Activated naive CD8-positive, alpha-beta T cell treated with anti-CD3 and anti-CD28 coated beads for 36 hours (primary cell): ENCODE results near the gene ITGB8. TPM values are rescaled to one million over a fixed set of nuclear protein-coding genes. Genes with fewer than 3 reads are reported as not detected.

Experiments
- DNase-seq: peaks from one replicate; pipeline ENCODE4 v3.0.0; 2021
- H3K27ac Mint-ChIP-seq: one replicate; pipeline ENCODE4 v1.8.0; 2022; ENCODE audit warnings: mild to moderate bottlenecking, moderate library complexity, mixed read lengths
- H3K27me3 Mint-ChIP-seq: one replicate; pipeline ENCODE4 v1.8.0; 2022; ENCODE audit warnings: mild to moderate bottlenecking, mixed read lengths
- H3K36me3 Mint-ChIP-seq: one replicate; pipeline ENCODE4 v1.8.0; 2021; ENCODE audit warnings: mild to moderate bottlenecking, mixed read lengths
- H3K4me1 Mint-ChIP-seq: one replicate; pipeline ENCODE4 v1.8.0; 2021; ENCODE audit warnings: mixed read lengths
- H3K4me3 Mint-ChIP-seq: one replicate; pipeline ENCODE4 v1.8.0; 2022; ENCODE audit warnings: mild to moderate bottlenecking, moderate library complexity, mixed read lengths
- H3K9me3 Mint-ChIP-seq: one replicate; pipeline ENCODE4 v1.8.0; 2022; ENCODE audit warnings: mixed read lengths
- total RNA-seq, 2 experiments: library from RNA; stranded (reverse); gene quantifications; one replicate each; pipeline ENCODE4 v1.2.3, GENCODE V29; 2021

ITGB8 gene
- total RNA-seq, 2 experiments from 2014 or later = not detected

DNA sequence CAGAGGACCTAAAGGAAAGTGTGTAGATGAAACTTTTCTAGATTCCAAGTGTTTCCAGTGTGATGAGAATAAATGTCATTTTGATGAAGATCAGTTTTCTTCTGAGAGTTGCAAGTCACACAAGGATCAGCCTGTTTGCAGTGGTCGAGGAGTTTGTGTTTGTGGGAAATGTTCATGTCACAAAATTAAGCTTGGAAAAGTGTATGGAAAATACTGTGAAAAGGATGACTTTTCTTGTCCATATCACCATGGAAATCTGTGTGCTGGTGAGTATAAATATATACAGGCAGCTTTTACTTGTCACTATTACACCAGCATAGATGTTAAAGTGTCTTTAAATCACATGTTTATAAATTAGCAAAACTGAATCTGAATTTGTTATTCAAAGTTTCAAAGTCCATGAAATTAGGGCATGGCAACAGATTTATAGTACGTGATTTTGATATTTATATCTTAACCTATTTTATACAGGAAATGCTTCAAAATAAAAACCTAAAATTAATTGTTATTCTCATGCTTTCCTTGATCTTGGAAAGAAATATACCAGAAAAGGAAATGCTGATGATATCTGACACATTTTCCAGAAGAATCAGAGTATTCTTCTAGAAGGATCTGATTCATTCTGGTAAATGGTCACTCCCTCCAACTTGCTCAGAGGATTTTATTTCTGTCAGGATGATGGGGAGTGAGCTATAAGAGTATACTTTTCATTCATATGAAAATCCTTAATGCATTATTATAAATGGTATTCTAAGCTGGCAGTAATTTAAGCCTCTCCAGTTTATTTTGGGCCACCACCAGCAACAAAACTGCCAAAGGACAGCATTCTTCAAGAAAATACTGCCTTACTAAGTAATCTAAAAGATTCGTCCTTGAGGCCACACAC, 71.4 kb downstream of the ITGB8 start:
- Mint-ChIP-seq H3K4me1 (no peaks in the 10 kb centered on the region), H3K27me3 (peaks cover 4% of the 10 kb centered on the region), H3K27ac (no peak overlapping the region), H3K9me3 (no peaks in the 10 kb centered on the region), H3K4me3 (no peak overlapping the region), H3K36me3 (no peaks in the 10 kb centered on the region)
- no peak for DNase-seq

- Mint-ChIP-seq H3K9me3 (no peaks in the 10 kb centered on the region), H3K4me3 (no peak overlapping the region), H3K36me3 (no peaks in the 10 kb centered on the region), H3K27ac (no peak overlapping the region), H3K27me3 (peaks cover 2% of the 10 kb centered on the region), H3K4me1 (no peaks in the 10 kb centered on the region)
- DNase-seq = no peak
Observed at GRCh38 chr7:20402747-20403230, 72.1 kb downstream of the ITGB8 start.

DNA sequence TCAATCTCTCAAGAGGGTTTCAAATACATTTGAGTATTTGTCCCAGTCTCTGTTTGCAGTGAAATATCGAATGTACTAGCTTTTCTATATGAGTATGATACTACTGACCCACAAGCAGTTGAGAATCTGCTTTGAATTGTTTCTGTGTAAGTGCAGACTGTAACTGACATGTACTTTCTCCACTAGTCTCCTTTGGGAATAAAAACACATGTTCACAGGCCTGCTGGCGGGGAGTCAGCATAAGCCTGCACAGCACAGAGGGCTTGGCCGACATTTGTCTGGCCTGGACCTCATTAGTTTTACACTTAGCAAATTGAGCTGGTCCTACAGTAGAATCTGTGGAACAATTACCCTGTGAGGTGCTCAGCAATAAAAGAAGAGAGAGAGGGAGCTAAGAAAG, 72.6 kb downstream of the ITGB8 start:
- no peaks in the 10 kb centered on the region for H3K9me3 Mint-ChIP-seq
- no peak overlapping the region for H3K4me3 Mint-ChIP-seq
- no peaks in the 10 kb centered on the region for H3K36me3 Mint-ChIP-seq
- DNase-seq = no peak
- H3K27me3 Mint-ChIP-seq = no peaks in the 10 kb centered on the region
- H3K4me1 Mint-ChIP-seq = no peaks in the 10 kb centered on the region
- no peak overlapping the region for H3K27ac Mint-ChIP-seq

- Mint-ChIP-seq H3K9me3 (no peaks in the 10 kb centered on the region), H3K4me1 (no peaks in the 10 kb centered on the region), H3K27ac (no peak overlapping the region), H3K36me3 (no peaks in the 10 kb centered on the region), H3K27me3 (no peaks in the 10 kb centered on the region), H3K4me3 (no peak overlapping the region)
- DNase-seq = no peak
Observed at GRCh38 chr7:20404320-20404719, 73.6 kb downstream of the ITGB8 start.

- no peak for DNase-seq
- H3K9me3 Mint-ChIP-seq = no peaks in the 10 kb centered on the region
- H3K4me3 Mint-ChIP-seq = no peak overlapping the region
- H3K4me1 Mint-ChIP-seq = no peaks in the 10 kb centered on the region
- no peaks in the 10 kb centered on the region for H3K27me3 Mint-ChIP-seq
- no peaks in the 10 kb centered on the region for H3K36me3 Mint-ChIP-seq
- H3K27ac Mint-ChIP-seq = no peak overlapping the region
Observed at GRCh38 chr7:20407585-20408466, 77.1 kb downstream of the ITGB8 start.

- Mint-ChIP-seq H3K9me3 (no peaks in the 10 kb centered on the region), H3K36me3 (no peaks in the 10 kb centered on the region), H3K4me1 (no peaks in the 10 kb centered on the region), H3K27ac (no peak overlapping the region), H3K4me3 (no peak overlapping the region), H3K27me3 (no peaks in the 10 kb centered on the region)
- no peak for DNase-seq
Observed at GRCh38 chr7:20408467-20408826, 77.7 kb downstream of the ITGB8 start.

DNA sequence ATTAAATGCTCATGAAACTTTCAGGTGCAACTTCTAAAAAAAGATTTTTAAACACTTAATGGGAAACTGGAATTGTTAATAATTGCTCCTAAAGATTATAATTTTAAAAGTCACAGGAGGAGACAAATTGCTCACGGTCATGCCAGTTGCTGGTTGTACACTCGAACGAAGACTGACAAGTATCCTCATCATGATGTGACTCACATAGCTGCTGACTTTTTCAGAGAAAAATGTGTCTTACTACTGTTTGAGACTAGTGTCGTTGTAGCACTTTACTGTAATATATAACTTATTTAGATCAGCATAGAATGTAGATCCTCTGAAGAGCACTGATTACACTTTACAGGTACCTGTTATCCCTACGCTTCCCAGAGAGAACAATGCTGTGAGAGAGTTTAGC, 79.3 kb downstream of the ITGB8 start:
- H3K36me3 Mint-ChIP-seq = no peaks in the 10 kb centered on the region
- DNase-seq = no peak
- no peak overlapping the region for H3K27ac Mint-ChIP-seq
- no peaks in the 10 kb centered on the region for H3K9me3 Mint-ChIP-seq
- no peaks in the 10 kb centered on the region for H3K4me1 Mint-ChIP-seq
- H3K4me3 Mint-ChIP-seq = no peak overlapping the region
- H3K27me3 Mint-ChIP-seq = no peaks in the 10 kb centered on the region

DNA sequence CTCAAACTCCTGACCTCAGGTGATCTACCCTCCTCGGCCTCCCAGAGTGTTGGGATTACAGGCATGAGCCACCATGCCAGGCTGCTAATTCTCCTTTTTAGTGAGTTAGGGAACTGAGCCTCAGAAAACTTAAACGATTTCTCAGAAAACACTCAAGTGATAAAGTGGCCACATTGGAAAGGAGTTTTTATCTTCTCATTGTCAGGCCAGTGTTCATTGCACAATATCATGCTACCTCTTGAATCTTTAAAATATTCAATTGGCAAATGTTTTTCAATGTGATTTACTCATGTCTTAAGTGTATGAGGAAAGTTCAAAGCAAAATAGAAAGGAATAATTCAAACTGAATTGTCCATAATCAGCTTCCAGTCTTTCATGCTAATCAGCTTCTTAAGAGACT, 80.7 kb downstream of the ITGB8 start:
- Mint-ChIP-seq H3K27me3 (no peaks in the 10 kb centered on the region), H3K36me3 (no peaks in the 10 kb centered on the region), H3K4me1 (no peaks in the 10 kb centered on the region), H3K4me3 (no peak overlapping the region), H3K27ac (no peak overlapping the region), H3K9me3 (no peaks in the 10 kb centered on the region)
- DNase-seq = no peak

- H3K27ac Mint-ChIP-seq = no peak overlapping the region
- H3K36me3 Mint-ChIP-seq = no peaks in the 10 kb centered on the region
- no peaks in the 10 kb centered on the region for H3K9me3 Mint-ChIP-seq
- H3K27me3 Mint-ChIP-seq = no peaks in the 10 kb centered on the region
- H3K4me3 Mint-ChIP-seq = no peak overlapping the region
- no peaks in the 10 kb centered on the region for H3K4me1 Mint-ChIP-seq
- no peak for DNase-seq
Observed at GRCh38 chr7:20412032-20412431, 81.3 kb downstream of the ITGB8 start.

DNA sequence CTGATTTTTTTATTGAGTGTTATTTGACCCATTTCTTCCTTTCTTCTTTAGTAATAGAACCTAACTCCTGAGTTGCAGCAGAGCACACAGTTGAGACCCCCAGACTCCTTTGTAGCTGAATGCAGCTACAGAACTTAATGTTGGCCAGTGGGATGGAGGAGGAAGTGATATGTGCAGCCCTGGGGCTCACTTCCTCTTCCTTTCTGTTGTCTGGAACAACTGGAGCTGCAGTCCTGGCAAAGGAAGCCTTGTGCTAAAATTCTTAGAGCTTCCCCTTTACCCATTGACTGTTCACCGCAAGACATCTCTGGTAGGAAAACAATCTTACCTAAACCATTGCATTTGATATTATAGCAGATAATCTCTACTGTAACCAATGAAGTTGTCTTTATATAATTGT, 86.6 kb downstream of the ITGB8 start:
- no peak overlapping the region for H3K4me3 Mint-ChIP-seq
- no peaks in the 10 kb centered on the region for H3K4me1 Mint-ChIP-seq
- H3K27me3 Mint-ChIP-seq = no peaks in the 10 kb centered on the region
- H3K9me3 Mint-ChIP-seq = no peaks in the 10 kb centered on the region
- H3K27ac Mint-ChIP-seq = no peak overlapping the region
- no peak for DNase-seq
- H3K36me3 Mint-ChIP-seq = no peaks in the 10 kb centered on the region

- Mint-ChIP-seq H3K36me3 (no peaks in the 10 kb centered on the region), H3K27ac (no peak overlapping the region), H3K9me3 (no peaks in the 10 kb centered on the region), H3K4me3 (no peak overlapping the region), H3K4me1 (no peaks in the 10 kb centered on the region), H3K27me3 (no peaks in the 10 kb centered on the region)
- DNase-seq = no peak
Observed at GRCh38 chr7:20417675-20418382, 87.1 kb downstream of the ITGB8 start.

GRCh38 chr7:20424500-20424899, 93.8 kb downstream of the ITGB8 start:
- no peak for DNase-seq
- Mint-ChIP-seq H3K9me3 (peaks cover 3% of the 10 kb centered on the region), H3K27ac (no peak overlapping the region), H3K4me3 (no peak overlapping the region), H3K27me3 (no peaks in the 10 kb centered on the region), H3K36me3 (no peaks in the 10 kb centered on the region), H3K4me1 (no peaks in the 10 kb centered on the region)

DNA sequence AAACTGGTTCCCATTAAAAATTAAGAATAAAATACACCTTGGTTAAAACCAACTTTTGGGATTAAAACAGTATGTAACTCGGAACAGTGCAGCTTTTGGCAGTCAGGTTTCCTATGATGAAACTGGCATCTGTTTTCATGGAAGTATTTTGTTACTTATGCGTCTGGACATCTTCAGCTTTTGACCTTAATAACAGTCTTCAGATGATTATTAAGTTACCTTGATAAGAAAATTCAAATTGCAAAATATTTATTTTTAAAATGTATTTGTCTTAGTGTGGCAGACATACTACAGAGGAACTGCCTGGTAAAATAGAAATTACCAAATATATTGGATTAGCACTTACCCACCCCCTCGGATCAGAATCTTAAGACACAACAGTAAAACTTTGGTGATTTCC, 100.0 kb downstream of the ITGB8 start:
- DNase-seq = no peak
- Mint-ChIP-seq H3K36me3 (no peaks in the 10 kb centered on the region), H3K27me3 (no peaks in the 10 kb centered on the region), H3K27ac (no peak overlapping the region), H3K9me3 (peaks cover 2% of the 10 kb centered on the region), H3K4me3 (no peak overlapping the region), H3K4me1 (no peaks in the 10 kb centered on the region)

DNA sequence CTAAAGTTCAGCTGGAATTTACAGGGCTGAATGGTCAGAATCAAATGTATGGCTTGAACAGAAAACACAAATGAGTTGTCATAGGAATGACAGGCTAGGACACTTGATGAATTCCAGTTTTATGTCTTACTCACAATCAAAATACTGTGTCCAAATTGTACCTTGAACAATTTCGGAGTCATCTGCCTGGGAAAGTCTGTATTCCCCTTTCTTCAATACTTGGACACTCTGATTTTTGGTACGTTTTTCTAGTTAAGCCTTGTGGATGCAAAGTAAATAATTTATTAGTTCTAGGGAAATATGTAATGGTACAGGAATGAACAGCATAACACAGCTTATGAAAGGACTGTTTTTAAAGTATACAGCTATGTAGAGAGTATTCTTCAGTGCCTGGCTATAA, 100.4 kb downstream of the ITGB8 start:
- Mint-ChIP-seq H3K27me3 (no peaks in the 10 kb centered on the region), H3K36me3 (no peaks in the 10 kb centered on the region), H3K9me3 (peaks cover under 1% of the 10 kb centered on the region), H3K4me1 (no peaks in the 10 kb centered on the region), H3K4me3 (no peak overlapping the region), H3K27ac (no peak overlapping the region)
- DNase-seq = no peak

DNA sequence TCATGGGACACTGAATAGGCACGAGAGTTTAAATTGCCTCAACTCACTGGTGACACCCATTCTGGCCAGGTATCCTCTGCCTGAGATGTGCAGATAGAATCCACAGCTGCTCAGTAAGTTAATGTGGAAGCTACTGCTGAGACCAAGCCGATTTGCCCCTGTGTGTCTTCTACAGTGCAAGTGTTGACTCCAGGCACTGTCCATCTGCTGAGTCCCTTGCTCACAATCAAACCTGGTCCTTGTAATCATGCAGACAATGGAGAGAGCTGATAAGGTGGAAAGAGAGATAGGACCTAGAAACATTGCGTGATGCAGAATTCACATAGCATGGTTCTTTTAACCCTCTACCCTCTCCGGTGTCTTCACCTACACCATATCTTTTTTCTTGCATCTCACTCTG, 101.4 kb downstream of the ITGB8 start:
- Mint-ChIP-seq H3K36me3 (no peaks in the 10 kb centered on the region), H3K4me3 (no peak overlapping the region), H3K9me3 (no peaks in the 10 kb centered on the region), H3K27ac (no peak overlapping the region), H3K27me3 (no peaks in the 10 kb centered on the region), H3K4me1 (no peaks in the 10 kb centered on the region)
- DNase-seq = no peak
